GM12872 (cell line): ENCODE results near the gene CCNK.

Experiments used
- CTCF ChIP-seq: IDR thresholded peaks from 3 replicates; pipeline ENCODE4 v1.5.1; 2011; ENCODE audit warnings: low read depth, mild to moderate bottlenecking, low read length, moderate library complexity; ENCODE audit not compliant: insufficient read depth

The CCNK gene

GRCh38 chr14:99441157-99441870 is 39.9 kb upstream of the CCNK start:
- no peak for TF ChIP-seq CTCF

GRCh38 chr14:99441918-99442317 is 39.3 kb upstream of the CCNK start:
- no peak for TF ChIP-seq CTCF

GRCh38 chr14:99445931-99446330 is 35.3 kb upstream of the CCNK start:
- no peak for TF ChIP-seq CTCF

- TF ChIP-seq CTCF, result no peak
Measured at GRCh38 chr14:99447739-99448138, 33.5 kb upstream of the CCNK start.

GRCh38 chr14:99450266-99450665 is 30.9 kb upstream of the CCNK start:
- no peak for TF ChIP-seq CTCF

GRCh38 chr14:99451234-99451633 is 30.0 kb upstream of the CCNK start:
- TF ChIP-seq CTCF, result no peak

GRCh38 chr14:99452968-99453367 is 28.2 kb upstream of the CCNK start:
- no peak for TF ChIP-seq CTCF

- no peak for TF ChIP-seq CTCF
Measured at GRCh38 chr14:99454246-99454645, 27.0 kb upstream of the CCNK start.
